Stimulated activated CD4-positive, alpha-beta T cell treated with anti-CD3 and anti-CD28 coated beads, Interleukin-1b, Interleukin-23, amount 100 ng/mL, for 48 hours (primary cell): ENCODE results near the gene PSPH.
"Not testable (repeated sequence)": the region's sequence is repeated elsewhere in the genome, so short reads cannot be mapped to it uniquely, and the experiment has no call there.

ENCODE experiments used
- DNase-seq: peaks from one replicate; pipeline ENCODE4 v3.0.0-alpha.2; 2020

PSPH gene

DNA sequence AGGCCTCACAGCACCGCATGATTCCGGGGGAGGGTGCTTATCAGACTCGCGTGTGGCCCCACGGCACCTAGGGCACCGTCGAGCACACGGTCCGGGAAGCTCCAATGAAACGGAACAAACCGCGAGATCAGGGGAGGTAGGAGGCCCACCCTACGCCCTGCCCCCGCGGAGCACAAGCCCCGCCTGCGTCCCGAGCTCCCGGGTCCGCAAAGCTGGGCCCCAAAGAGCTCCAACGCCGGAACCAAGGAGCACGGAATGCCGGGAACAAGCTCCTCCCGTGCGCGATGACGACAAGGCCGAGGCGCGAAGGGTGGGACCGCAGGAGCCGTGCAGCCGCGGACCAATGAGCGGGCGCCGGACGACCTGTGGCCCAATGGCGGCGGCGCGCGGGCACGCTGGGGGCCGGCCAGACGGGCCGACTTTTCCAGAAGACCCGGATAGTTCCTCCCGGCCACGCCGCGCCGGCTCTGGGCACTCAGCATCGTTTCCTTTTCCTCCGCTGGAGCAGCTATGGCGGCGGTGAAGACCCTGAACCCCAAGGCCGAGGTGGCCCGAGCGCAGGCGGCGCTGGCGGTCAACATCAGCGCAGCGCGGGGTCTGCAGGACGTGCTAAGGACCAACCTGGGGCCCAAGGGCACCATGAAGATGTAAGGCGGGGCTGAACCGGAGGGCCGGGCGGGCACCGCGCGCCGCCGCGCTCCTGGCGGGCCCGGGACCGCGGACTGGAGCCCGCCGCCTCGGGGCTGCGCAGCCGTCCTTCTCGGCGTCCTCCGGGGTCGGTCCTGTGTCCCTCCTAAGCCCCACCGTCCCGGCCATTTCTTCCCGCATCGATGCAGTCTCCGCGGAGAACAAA is at the start of gene PSPH, which contains the start of gene CCT6A:
TSS of gene PSPH (minus strand) at position 106 of the 853 bp plus-strand sequence. CDS start 30,232 bp downstream, outside the sequence.
TSS of gene CCT6A (plus strand) at position 427 of the 853 bp plus-strand sequence. CDS start at position 511, 84 bp downstream.
- DNase-seq: peak; percentile 94

DNA sequence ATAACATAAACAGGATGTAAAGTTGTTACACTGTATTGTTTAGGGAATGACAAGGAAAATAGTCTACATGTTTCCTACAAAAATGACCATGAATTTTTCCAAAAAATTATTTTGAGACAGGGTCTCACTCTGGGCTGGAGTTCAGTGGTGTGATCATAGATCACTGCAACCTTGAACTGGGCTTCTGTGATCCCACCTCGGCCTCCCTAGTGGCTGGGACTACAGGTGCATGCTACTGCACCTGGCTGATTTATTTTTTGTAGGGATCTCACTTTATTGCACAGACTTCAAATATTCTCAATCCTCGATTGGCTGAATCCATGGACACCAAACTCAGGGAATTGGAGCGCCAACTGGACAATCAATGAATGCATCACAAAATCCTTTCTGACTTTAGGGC is 48.4 kb upstream of the PSPH start:
- no peak for DNase-seq

DNA sequence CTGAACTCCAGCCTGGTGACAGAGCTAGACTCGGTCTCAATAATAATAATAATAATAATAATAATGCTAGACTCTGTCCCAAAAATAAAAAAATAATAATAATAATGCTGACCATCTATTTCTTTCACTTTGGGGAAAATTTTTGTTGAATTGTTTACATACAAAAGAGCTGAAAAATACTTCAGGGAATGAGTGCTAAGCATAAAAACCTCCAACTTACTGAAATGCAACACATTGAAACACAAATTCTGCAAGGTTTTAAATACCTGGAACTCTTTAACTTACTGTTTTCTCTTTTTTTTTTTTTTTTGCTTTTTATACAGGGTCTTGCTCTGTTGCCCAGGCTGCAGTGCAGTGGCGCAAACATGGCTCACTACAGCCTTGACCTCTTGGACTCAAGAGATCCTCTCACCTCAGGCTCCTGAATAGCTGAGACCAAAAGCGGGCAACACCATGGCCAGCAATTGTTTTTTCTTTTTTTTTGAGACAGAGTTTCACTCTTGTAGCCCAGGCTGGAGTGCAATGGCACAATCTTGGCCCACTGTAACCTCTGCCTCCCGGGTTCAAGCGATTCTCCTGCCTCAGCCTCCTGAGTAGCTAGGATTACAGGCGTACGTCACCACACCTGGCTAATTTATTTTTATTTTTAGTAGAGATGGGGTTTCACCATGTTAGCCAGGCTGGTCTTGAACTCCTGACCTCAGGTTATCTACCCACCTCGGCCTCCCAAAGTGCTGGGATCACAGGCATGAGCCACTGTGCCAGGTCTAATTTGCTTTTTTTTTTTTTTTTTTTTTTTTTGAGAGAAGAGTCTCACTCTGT is 47.2 kb upstream of the PSPH start:
- DNase-seq: not testable (repeated sequence)

DNA sequence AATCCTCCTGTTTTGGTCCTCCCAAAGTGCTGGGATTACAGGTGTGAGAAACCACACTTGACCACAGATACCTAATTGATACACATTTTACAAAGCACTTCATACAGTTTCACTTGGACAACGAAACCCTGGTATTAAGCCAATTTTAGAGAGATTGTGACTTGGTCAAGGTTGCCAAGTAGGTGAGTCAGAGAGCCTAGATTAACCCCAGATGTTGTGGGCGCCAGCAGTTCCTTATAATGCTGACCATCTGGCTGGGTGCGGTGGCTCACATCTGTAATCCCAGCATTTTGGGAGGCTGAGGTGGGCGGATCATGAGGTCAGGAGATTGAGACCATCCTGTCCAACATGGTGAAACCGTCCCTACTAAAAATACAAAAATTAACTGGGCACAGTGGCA is 46.5 kb upstream of the PSPH start:
- DNase-seq: no peak

DNA sequence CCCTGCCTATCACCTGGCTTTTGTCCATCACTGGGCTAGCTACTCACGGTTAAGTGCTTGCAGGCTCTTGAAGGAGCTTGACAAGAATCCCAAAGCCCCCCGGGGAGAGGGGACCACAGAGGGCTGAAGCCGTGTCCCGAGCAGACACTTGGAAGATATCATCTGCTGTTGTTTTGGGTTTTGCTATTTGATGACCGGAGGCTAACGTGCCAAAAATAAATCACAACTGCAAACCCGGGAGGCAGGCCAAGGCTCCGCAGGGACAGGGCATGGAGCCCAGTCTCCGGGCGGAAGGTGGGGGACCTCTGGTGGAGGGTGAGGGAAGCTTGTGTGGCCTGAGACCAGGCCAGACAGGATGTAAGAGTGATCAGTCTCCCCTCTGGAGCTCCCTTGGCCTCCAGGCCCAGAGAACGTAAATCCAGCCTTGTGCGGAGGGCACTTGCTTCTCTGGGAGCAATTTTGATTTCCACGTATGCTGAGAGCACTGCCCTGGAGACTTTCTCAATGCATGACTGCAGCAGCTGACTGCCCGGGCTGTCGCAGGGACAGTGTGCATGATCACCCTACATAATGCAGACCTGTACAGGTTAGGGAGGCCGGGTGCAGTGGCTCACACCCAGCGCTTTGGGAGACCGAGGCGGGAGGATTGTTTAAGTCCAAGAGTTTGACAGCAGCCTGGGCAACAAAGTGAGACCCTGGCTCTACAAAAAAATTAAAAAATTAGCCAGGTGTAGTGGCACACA is 41.7 kb upstream of the PSPH start, which contains the start of gene PHKG1:
TSS of gene PHKG1 (minus strand) at position 164 of the 743 bp plus-strand sequence. CDS start 4,011 bp downstream, outside the sequence.
- no peak for DNase-seq

DNA sequence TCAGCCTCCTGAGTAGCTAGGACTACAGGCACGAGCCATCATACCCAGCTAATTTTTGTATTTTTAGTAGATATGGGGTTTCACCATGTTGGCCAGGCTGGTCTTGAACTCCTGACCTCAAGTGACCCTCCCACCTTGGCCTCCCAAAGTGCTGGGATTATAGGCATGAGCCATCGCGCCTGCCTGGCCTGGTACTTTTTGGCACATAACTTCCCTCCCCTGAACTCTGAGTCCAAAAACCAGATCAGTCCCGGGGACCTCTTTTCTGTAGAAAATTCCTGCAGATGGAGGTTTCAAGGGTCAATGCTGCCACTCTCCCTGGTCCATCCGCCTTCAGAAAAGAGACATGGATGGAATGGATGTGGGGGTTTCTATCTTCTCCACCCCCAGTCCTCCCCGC is 41.1 kb upstream of the PSPH start:
- DNase-seq: not testable (repeated sequence)

DNA sequence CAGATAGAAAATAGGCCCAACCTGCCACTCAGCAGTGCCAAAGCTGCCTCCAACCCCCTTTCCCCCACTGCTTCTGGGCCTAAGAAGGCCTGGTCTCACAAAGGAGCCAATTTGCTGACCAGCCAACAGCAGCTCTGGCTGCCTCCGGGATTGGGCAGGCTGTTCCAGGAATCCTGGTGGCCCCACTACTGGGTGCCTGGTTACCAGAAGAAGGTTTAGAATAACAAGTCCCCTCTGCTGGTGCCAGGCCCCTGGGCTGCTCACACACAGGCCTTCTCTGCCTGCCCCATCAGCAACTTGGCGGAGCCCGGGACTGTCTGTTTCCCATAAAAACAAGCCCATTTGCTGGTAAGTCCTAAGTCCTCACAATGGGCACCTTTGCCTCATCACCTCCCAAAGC is 40.3 kb upstream of the PSPH start:
- DNase-seq: no peak

DNA sequence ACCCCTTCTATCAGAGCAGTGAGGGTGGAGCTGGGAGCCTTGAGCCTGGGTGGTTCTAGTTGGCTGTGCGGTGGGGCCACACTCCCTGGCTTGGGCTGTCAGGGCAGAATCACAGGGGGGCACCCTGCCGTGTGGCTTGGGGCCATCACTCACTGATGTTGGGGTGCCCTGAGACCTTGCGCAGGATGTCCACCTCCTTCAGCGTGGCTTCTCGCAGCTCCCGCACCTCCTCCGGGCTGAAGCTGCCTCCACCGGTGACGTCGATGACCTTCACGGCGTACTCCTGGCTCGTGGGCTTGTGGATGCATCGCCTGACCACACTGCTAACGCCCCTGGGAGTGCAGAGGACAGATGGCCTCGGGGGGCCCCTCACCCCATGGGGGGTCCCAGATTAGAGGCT is 36.2 kb upstream of the PSPH start:
- no peak for DNase-seq

DNA sequence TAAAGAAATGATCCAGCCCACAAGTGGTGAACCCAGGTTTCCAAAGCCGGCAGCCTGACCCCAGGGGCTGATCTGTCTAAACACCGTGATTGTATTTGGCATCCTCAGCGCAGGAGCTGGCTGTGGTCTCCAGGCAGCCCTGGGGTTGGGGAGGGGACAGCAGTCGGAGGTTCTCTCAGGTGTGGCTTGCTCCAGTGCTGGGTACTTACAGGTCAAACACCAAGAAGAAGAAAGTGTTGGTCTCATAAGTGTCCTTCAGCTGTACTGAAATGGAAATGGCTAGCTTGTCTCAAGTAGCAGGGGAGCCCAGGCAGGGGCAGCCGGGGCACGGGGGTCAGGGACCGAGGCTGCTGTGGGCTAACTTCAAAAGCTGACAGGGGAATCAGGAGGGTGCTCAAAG is 35.5 kb upstream of the PSPH start:
- no peak for DNase-seq

DNA sequence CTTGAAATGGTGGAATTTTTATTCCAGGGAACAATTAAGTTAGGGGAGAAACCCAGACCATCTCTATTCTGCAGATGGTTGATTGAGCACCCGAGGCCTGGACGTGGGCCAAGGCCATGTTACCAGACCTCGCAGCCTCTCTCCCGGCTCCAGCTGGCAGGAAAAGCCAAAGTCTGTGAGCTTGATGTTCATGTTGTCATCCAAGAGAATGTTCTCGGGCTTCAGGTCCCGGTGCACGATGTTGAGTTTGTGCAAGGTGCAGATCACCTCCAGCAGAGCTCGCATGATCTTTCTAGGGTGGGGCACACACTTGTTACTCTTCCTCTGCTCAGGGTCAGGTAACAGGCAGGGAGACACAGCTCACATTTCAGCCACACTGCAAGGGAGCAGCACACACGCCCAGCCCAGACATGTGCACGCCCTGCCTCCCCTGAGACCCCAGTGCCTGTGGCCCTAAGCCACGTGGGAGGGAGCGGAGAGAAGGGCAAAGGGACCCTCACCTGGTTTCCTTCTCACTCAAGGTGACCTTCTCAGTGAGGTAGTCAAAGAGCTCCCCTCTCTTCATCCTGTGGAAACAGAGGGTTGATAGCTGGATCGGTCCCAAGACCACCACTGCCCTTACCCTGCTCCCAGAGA is 32.0 kb upstream of the PSPH start:
- no peak for DNase-seq

DNA sequence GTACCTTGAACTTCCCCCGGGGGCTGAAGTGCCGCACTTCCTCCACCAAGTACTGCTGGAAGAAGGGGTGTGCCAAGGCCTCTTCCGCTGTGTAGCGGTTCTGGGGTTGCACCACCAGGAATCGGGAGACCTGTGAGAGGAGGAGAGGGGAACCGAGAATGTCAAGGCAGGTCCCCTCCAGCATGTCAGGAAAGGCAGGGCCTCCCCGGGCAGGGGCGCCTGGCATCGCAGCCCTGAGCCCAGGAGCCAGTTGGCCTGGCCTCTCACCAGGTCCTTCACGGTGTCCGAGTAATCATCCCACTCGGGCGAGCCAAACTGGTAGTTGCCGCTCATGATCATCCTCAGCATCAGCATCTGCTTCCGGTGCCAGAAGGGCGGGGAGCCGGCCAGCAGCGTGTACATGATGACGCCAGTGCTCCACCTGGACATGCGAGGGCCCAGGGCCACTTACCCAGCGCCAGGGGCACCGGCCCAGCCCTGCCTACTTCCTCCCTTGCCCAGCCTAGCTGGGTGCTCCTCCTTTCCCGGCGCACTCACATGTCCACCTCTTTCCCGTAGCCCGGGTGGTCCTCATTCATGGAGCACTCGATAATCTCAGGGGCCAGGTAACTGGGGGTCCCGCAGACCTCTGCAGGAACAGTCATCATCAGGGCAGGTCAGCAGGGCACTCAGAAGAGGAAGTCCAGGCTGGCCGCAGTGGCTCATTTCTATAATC is 30.5 kb upstream of the PSPH start:
- DNase-seq: no peak

DNA sequence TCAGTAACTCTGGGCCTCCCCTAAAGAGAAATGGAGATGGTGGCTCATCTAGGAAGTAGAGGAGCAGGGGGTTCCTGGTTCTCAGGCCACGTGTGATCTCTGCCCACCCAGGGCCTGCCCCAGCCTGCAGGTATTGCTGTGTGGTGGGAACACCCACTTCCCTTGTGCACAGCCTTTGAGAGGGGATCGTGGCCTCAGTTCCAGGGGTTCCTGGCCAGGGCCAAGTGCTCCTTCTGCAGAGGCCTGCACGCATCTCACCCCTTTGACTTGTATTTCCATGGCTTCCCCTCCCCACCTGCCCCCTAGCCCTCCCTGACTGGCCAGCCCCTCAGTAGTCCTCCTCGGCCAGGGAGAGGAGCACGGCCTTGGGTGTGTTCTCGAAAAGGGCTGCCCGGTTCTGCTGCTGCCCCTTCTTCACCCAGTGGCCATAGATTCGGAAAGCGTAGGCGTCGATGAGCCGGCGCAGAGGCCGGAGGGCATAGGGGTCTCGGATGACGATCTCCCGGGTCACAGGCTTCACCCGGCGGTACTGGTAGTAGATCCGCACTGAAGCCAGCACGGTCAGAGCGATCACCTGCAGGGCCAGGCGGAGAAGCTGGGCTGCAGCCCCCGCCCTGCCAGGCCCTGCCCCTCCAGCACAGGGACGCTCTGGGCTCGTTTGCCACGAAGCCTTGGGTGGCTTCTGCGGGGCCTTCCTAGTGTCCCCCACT is 29.6 kb upstream of the PSPH start:
- not testable (repeated sequence) for DNase-seq

DNA sequence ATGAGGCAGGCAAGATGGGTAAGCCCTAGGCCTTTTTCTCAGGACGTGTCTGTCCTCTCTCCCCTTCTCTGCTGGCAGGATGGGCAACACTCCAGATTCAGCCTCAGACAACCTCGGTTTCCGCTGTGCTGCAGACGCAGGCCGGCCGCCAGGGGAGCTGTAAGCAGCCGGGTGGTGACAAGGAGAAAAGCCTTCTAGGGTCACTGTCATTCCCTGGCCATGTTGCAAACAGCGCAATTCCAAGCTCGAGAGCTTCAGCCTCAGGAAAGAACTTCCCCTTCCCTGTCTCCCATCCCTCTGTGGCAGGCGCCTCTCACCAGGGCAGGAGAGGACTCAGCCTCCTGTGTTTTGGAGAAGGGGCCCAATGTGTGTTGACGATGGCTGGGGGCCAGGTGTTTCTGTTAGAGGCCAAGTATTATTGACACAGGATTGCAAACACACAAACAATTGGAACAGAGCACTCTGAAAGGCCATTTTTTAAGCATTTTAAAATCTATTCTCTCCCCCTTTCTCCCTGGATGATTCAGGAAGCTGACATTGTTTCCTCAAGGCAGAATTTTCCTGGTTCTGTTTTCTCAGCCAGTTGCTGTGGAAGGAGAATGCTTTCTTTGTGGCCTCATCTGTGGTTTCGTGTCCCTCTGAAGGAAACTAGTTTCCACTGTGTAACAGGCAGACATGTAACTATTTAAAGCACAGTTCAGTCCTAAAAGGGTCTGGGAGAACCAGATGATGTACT is 28.4 kb upstream of the PSPH start:
- no peak for DNase-seq

DNA sequence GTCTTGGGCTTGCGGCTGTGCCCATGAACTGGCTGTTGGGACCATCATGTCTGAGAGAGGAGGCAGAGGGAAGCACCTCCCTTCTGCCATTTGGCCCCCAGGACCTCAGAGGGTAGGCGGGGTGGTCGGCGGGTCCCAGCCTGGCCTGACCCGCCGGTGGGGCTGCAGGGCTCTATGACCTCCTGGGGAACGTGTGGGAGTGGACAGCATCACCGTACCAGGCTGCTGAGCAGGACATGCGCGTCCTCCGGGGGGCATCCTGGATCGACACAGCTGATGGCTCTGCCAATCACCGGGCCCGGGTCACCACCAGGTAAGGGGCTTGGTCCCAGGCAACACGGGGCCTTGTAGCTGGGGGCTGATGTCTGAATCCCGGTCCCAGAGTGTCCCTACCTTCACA is 27.0 kb upstream of the PSPH start:
- DNase-seq: no peak

DNA sequence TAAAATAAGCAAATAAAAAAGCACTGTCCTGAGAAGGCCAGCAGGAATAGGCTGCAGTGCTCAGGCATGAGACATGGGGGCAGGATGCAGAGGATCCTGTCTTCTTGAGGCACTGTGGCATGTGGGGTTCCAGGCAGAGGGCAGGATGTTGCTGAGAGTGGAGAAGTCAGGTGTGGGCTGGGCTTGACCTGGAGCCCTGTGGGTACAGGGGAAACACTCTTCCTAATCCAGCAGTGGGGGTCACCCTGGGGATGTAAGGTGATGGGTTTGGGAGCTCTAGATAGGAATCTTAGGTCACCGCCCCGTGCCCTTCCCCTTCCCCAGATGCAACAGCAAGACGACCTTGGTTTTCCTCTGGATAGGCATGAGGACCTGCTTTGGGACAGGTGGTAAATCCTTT is 26.4 kb upstream of the PSPH start:
- DNase-seq: no peak

DNA sequence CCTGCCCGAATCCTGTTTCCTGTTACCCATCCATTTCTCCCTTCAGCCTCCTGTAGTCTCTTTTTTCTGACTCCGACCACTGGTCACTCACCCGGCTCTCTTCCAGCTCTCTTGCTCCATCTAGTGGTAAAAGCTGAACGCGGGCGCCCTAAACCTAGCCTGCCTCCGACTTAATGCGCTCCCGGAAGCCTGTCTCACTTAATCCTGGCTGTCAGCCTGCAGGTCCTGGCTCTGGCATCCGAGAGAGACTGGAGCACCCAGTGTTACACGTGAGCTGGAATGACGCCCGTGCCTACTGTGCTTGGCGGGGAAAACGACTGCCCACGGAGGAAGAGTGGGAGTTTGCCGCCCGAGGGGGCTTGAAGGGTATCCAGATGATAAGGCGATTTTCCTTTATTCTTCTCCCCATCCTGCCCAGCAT is 23.1 kb upstream of the PSPH start:
- peak; percentile 66 for DNase-seq

DNA sequence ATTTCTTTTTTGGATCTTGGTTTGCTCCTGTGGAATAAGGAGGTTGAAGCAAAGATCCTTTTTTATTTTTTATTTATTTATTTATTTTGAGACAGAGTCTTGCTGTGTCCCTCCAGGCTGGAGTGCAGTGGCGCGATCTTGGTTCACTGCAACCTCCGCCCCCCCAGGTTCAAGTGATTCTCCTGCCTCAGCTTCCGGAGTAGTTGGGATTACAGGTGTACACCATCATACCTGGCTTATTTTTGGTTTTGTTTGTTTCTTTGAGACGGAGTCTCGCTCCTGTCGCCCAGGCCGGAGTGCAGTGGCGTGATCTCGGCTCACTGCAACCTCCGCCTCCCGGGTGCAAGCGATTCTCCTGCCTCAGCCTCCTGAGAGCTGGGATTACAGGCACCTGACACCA is 15.1 kb upstream of the PSPH start:
- not testable (repeated sequence) for DNase-seq

DNA sequence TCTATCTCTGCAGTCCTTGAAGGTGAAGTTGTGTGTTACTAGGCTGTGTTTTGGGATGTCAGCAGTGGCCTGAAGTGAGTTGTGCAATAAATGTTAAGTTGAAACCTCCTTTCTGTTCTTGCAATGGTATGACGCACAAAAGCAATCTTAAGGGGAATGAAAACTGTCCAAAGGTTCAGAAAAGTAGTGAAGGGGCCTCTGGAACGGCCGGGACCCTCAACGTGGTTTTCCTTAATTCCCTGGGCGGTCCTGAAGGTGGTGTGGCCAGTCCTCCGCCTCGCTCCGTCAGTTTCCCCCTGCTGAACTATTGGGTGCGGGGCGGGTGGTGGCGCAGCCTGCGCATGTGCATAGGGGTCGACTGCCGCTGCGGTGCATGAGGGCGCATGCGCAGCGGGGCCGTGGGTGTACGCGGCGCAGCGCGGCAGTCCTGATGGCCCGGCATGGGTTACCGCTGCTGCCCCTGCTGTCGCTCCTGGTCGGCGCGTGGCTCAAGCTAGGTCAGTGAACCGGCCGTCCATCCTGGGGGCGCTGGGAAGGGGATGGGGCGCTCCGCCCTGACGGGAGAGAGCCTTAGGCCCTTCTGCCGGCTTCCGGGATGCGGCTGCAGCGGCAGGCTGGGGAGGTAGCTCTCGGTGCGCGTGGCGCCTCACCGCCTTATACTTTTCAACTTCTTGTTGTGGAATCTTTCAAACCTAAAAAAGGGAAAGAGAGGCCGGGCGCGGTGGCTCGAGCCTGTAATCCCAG is 12.8 kb upstream of the PSPH start, which contains the start of gene SUMF2:
TSS of gene SUMF2 (plus strand) at position 405 of the 744 bp plus-strand sequence. CDS start at position 431, 26 bp downstream.
- DNase-seq: peak; percentile 87

DNA sequence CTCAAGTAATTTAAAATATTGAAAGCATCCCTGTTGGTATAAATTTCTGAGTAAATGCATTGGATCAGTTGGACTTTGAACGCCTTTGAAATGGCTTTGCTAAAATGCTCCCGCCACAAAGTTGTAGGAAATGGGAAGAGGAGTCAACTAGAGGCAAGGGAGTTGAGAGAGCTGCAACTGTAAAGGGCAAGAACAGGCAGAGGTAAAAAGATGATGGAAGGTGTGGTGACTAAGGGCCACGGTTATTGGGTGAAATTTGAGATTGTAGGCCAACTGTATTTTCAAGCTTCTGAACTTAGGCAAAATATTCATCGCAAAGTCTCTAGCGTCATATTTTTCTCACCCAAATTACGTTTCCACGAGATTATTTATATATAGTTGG is 12.2 kb upstream of the PSPH start:
- DNase-seq: no peak
